Naive thymus-derived CD4-positive, alpha-beta T cell (primary cell): ENCODE data around the gene TAAR8. TPM values are rescaled to one million over a fixed set of nuclear protein-coding genes. Genes with fewer than 3 reads are reported as not detected.
A peak's percentile ranks its signal among the peaks of the same experiment; 100 is the strongest.

Experiments used
- ATAC-seq: fragments of 150-1000 bp; cut with Tn5 transposase; 2 replicates; pipeline ENCODE4 v1.10.0; 2021; ENCODE audit warnings: mild to moderate bottlenecking, moderate library complexity
- CTCF ChIA-PET: fragments of 350-600 bp; sonication (Branson Sonifier 250); formaldehyde crosslinking; loops from one replicate; lab custom pipeline; 2021; ENCODE audit warnings: antibody characterized with exemption; lab: Charles Lee
- POLR2A ChIA-PET: fragments of 350-600 bp; sonication (Branson Sonifier 250); formaldehyde crosslinking; loops from one replicate; lab custom pipeline; 2021; ENCODE audit warnings: antibody characterized with exemption, inconsistent platforms; lab: Charles Lee
- DNase-seq, 9 donors: peaks; one replicate each; pipeline versions ENCODE4 v3.0.0 to v3.0.0-alpha.2; 2020 to 2022; ENCODE audit warnings: mixed read lengths in 1 of 9
- H3K27ac ChIP-seq: one replicate; pipeline ENCODE4 v1.7.0; 2013; ENCODE audit warnings: mild to moderate bottlenecking, low read depth, low read length, moderate library complexity
- H3K27me3 ChIP-seq, 2 donors: one replicate each; pipeline ENCODE4 v1.7.0; 2013; ENCODE audit warnings: low read length in 2 of 2, mild to moderate bottlenecking in 2 of 2, moderate library complexity in 2 of 2; ENCODE audit not compliant: control insufficient read depth in 2 of 2, insufficient read depth in 2 of 2
- H3K36me3 ChIP-seq, 3 experiments: 1 replicate in 2 of 3; 2 replicates in 1 of 3; pipeline ENCODE4 v1.7.0; 2013; ENCODE audit warnings: low read length in 3 of 3, mild to moderate bottlenecking in 3 of 3, moderate library complexity in 1 of 3; ENCODE audit not compliant: insufficient read depth in 3 of 3, control insufficient read depth in 2 of 3
- H3K4me1 ChIP-seq, 2 donors: one replicate each; pipeline ENCODE4 v1.7.0; 2013; ENCODE audit warnings: low read length in 2 of 2, mild to moderate bottlenecking in 2 of 2, moderate library complexity in 1 of 2; ENCODE audit not compliant: control insufficient read depth in 2 of 2, insufficient read depth in 2 of 2
- H3K4me3 ChIP-seq: 2 replicates; pipeline ENCODE4 v1.7.0; 2013; ENCODE audit warnings: mild to moderate bottlenecking, low read length
- H3K9me3 ChIP-seq, 3 experiments: 1 replicate in 2 of 3; 2 replicates in 1 of 3; pipeline ENCODE4 v1.7.0; 2013; ENCODE audit warnings: low read length in 3 of 3; ENCODE audit not compliant: control insufficient read depth in 2 of 3
- H3K27ac Mint-ChIP-seq, 9 donors: one replicate each; pipeline ENCODE4 v1.8.0; 2020 to 2022; ENCODE audit warnings: mixed read lengths in 9 of 9, mild to moderate bottlenecking in 8 of 9, moderate library complexity in 5 of 9, inconsistent platforms in 2 of 9
- H3K27me3 Mint-ChIP-seq, 5 donors: one replicate each; pipeline ENCODE4 v1.8.0; 2021 to 2022; ENCODE audit warnings: mixed read lengths in 5 of 5, mild to moderate bottlenecking in 1 of 5
- H3K36me3 Mint-ChIP-seq, 5 donors: one replicate each; pipeline ENCODE4 v1.8.0; 2020 to 2022; ENCODE audit warnings: mixed read lengths in 5 of 5, mild to moderate bottlenecking in 3 of 5, inconsistent platforms in 1 of 5
- H3K4me1 Mint-ChIP-seq, 7 donors: one replicate each; pipeline ENCODE4 v1.8.0; 2020 to 2022; ENCODE audit warnings: mixed read lengths in 7 of 7, mild to moderate bottlenecking in 3 of 7, inconsistent platforms in 1 of 7
- H3K4me3 Mint-ChIP-seq, 10 donors: one replicate each; pipeline ENCODE4 v1.8.0; 2020 to 2022; ENCODE audit warnings: mild to moderate bottlenecking in 10 of 10, mixed read lengths in 10 of 10, moderate library complexity in 6 of 10, inconsistent platforms in 2 of 10
- H3K9me3 Mint-ChIP-seq, 11 donors: one replicate each; pipeline ENCODE4 v1.8.0; 2020 to 2022; ENCODE audit warnings: mixed read lengths in 11 of 11, mild to moderate bottlenecking in 4 of 11, inconsistent platforms in 1 of 11, moderate library complexity in 1 of 11
- intact Hi-C, 2 donors: fragments of 100-400 bp; cut with micrococcal nuclease; formaldehyde crosslinking; loops; one replicate each; pipeline ENCODE4 v1.15.1; 2023
- polyA plus RNA-seq, 2 donors: library from polyadenylated mRNA; unstranded; fragments of 300-500 nt; fragmentation: Illumina TruSeq; gene quantifications; one replicate each; pipeline ENCODE4 v1.2.3, GENCODE V29; 2021
- total RNA-seq, 6 experiments: library from RNA in 5 of 6; stranded (reverse) in 5 of 6; gene quantifications; 1 replicate in 5 of 6; 2 replicates in 1 of 6; pipeline ENCODE4 v1.2.3 and lab custom pipeline; 2021 to 2026

TAAR8 gene
- total and polyA plus RNA-seq, 7 experiments from 2014 or later, result not detected

DNA sequence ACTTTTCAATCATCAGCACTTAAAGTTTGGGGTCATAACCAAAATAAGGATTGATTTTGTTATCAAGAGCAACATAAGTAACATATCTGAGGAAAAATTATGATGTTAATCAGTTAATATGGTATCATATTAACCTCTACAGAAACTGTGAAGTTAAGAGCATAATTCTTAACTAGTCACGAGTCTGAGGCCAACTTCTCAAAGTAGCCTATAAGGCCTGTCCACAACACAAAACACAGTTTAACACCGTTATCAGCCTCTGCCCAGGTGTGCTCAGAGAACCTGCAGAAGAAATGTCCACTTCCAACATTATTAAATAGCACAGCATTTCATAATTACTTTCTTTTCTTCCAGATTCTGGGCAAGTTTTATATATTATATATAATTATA lies 40.6 kb upstream of the TAAR8 start:
- peak overlapping the region in 4 of 9 donors; percentile 16 to 81 (median 68) for H3K27ac Mint-ChIP-seq
- H3K4me3 ChIP-seq, result no peak overlapping the region
- no peaks in the 10 kb centered on the region for H3K9me3 ChIP-seq
- ATAC-seq, result no peak
- H3K9me3 Mint-ChIP-seq, result no peaks in the 10 kb centered on the region
- intact Hi-C loops, result loop anchor here (2.0 to 5.0 kb wide), 4 partner anchors 27 to 1660 kb away; partner anchors contain the start of gene MED23 (in 1 of the 2)
- H3K36me3 ChIP-seq, result peaks cover 0 to 5% (median 0%) of the 10 kb centered on the region in 3 experiments
- no peak for DNase-seq
- ChIA-PET POLR2A (interaction anchor here (1.5 to 1.6 kb wide), 2 partner anchors 286 to 297 kb away, joined by 5 read pairs; partner anchors contain the start of gene SLC18B1), CTCF (interaction anchor here (0.6 kb wide), 1 partner anchor 27 kb away, joined by 3 read pairs; no protein-coding TSS in a partner anchor)
- peaks cover 11 to 14% of the 10 kb centered on the region in 2 donors for H3K4me1 ChIP-seq
- peaks cover 3 to 18% (median 7%) of the 10 kb centered on the region in 5 donors for H3K36me3 Mint-ChIP-seq
- H3K27me3 ChIP-seq, result no peaks in the 10 kb centered on the region
- peaks cover 0 to 19% (median 0%) of the 10 kb centered on the region in 5 donors for H3K27me3 Mint-ChIP-seq
- peaks cover 23 to 61% (median 46%) of the 10 kb centered on the region in 7 donors for H3K4me1 Mint-ChIP-seq
- no peak overlapping the region for H3K27ac ChIP-seq
- H3K4me3 Mint-ChIP-seq, result peak overlapping the region; percentile 48 to 95 (median 90)

DNA sequence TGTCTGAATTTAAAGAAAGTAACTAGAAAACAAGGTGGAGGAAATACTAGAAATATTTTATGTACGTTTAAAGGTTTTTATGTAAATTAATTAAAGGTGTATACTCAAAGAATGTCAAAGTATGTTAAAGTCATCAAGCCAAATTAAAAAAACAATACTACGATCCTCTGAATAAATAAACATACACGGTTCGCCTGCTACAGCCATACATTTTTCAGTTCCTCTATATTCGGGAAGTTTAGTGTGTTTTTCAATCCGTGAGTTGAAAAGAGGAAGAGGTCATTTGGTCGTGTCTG lies 40.2 kb upstream of the TAAR8 start:
- Histone ChIP-seq H3K4me3 (peak overlapping the region; percentile 78), H3K36me3 (peaks cover 0 to 5% (median 0%) of the 10 kb centered on the region in 3 experiments), H3K27ac (peak overlapping the region; percentile 63), H3K27me3 (no peaks in the 10 kb centered on the region), H3K4me1 (peaks cover 11 to 14% of the 10 kb centered on the region in 2 donors), H3K9me3 (no peaks in the 10 kb centered on the region)
- Mint-ChIP-seq H3K27ac (peak overlapping the region in 7 of 9 donors; percentile 16 to 81 (median 58)), H3K4me3 (peak overlapping the region; percentile 87 to 95 (median 90)), H3K27me3 (peaks cover 0 to 22% (median 0%) of the 10 kb centered on the region in 5 donors), H3K9me3 (no peaks in the 10 kb centered on the region), H3K4me1 (peaks cover 23 to 56% (median 44%) of the 10 kb centered on the region in 7 donors), H3K36me3 (peaks cover 3 to 17% (median 5%) of the 10 kb centered on the region in 5 donors)
- intact Hi-C loops, result loop anchor here (2.0 to 5.0 kb wide), 4 partner anchors 27 to 1660 kb away; partner anchors contain the start of gene MED23 (in 1 of the 2)
- ATAC-seq, result no peak
- POLR2A ChIA-PET, result interaction anchor here (1.2 to 1.6 kb wide), 4 partner anchors 286 to 302 kb away, joined by 4 to 12 read pairs (median 5); partner anchors contain the start of genes RPS12 and SLC18B1
- DNase-seq, result no peak
- CTCF ChIA-PET, result interaction anchor here (0.6 kb wide), 1 partner anchor 28 kb away, joined by 3 read pairs; no protein-coding TSS in a partner anchor

DNA sequence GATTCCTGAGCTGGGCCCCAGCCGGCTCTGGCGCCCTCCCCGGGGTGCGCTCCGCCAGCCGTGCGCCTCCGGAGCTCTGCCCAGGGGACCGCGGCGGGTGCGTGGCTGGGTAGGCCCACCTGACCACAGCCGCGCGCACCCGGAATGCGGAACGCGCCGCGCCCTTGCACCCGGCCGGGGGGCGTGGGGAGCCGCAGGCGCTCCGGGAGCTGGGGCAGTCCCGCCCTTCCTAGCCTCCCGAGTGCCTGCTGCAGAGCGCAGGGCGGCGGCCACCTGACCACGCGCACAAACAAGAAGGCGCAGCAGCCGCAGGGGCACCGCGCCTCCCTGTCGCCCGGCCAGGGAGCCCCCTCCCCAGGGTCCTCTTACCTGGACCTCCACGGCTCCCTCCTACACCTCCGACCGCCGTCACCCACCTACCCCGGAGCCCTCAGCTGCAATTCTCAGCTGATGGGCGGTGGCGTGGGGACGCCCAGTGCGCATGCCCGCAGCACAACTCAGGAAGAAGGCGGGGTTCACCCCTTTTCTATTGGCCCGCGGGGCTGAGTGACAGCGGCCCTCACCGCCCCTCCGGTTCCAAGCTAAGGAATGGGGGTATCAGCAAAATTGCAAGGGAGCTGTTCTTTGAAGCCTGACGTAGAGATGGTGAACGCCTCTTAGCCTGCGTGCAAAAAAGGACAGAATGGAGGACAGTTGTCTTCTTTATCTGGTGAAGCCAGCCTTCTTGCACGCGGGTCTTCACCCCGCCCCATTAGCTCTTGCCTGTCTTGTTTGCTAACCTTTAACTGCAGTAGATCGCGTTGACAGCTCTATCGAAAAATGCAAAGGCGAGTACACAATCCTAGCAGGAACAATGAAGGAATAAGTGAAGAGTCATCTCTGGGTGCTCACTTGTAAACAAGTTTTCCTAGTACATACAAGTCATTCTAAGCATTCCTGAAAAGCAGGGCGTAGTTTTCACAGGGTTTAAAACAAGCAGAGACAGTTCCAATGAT lies 39.5 kb upstream of the TAAR8 start, which contains the start of gene STX7:
TSS of gene STX7 (minus strand) at position 479 of the 995 bp plus-strand sequence. CDS start 9,586 bp downstream, outside the sequence.
- CTCF ChIA-PET, result interaction anchor here (0.6 to 1.1 kb wide), 5 partner anchors 11 to 1404 kb away, joined by 3 to 4 read pairs (median 3); no protein-coding TSS in a partner anchor
- peak within 1 kb of the TSS; percentile 89 to 99 (median 98) for H3K4me3 Mint-ChIP-seq
- peaks cover 10 to 11% of the 10 kb centered on the region in 2 donors for H3K4me1 ChIP-seq
- peak within 1 kb of the TSS; percentile 63 for H3K27ac ChIP-seq
- H3K9me3 ChIP-seq, result no peaks in the 10 kb centered on the region
- peaks cover 0 to 5% (median 0%) of the 10 kb centered on the region in 3 experiments for H3K36me3 ChIP-seq
- peak within 1 kb of the TSS; percentile 78 for H3K4me3 ChIP-seq
- H3K4me1 Mint-ChIP-seq, result peaks cover 23 to 50% (median 38%) of the 10 kb centered on the region in 7 donors
- no peaks in the 10 kb centered on the region for H3K9me3 Mint-ChIP-seq
- intact Hi-C loops, result loop anchor here (1.0 to 5.0 kb wide), 8 partner anchors 28 to 1659 kb away; partner anchors contain the start of genes RPS12 (in 2 of the 2), MED23 (in 1 of the 2), SLC18B1 (in 1 of the 2) and TBPL1 (in 1 of the 2)
- POLR2A ChIA-PET, result interaction anchor here (0.6 to 1.6 kb wide), 10 partner anchors 23 to 1440 kb away, joined by 3 to 12 read pairs (median 4); partner anchors contain the start of genes RPS12, SLC18B1 and TBPL1
- H3K27me3 Mint-ChIP-seq, result peaks cover 0 to 24% (median 0%) of the 10 kb centered on the region in 5 donors
- H3K27ac Mint-ChIP-seq, result peak within 1 kb of the TSS; percentile 81 to 95 (median 90)
- peak; percentile 95 for ATAC-seq
- H3K27me3 ChIP-seq, result no peaks in the 10 kb centered on the region
- H3K36me3 Mint-ChIP-seq, result peaks cover 0 to 11% (median 0%) of the 10 kb centered on the region in 5 donors
- peak; percentile 77 to 90 (median 87) for DNase-seq

DNA sequence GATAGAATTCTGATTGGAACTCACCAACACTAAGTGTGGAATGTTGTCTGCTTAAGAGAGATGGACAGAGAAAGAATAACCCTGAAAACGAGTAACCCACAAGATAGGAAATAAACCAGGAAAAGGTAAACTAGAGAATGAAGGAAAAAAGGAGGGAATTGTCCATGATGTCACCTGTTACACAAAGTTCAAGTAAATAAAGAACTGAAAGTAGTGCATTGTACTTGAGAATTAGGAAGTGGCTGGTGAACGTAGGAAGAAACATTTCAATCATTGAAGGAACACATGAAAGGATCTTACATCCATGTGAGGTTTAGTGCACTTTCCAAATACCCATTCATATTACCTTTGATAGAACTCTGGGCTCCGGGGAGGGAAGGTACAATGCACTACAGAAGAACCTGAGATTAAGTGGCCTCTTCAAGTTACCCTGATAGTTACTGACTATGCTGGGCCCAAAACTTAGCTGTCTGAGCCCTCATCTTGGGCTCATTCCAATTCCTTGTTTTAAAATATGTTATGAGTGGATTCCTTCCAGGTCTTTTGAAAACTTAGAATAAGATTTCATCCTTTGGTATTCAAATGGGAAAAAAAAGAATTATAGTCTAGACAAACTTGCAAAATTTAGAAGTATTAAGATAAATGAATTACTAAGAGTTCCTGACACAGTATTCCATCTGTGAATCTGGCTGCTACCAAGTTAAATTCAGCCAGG lies 38.5 kb upstream of the TAAR8 start:
- CTCF ChIA-PET, result interaction anchor here (1.1 kb wide), 1 partner anchor 10 kb away, joined by 4 read pairs; no protein-coding TSS in a partner anchor
- H3K9me3 Mint-ChIP-seq, result no peaks in the 10 kb centered on the region

DNA sequence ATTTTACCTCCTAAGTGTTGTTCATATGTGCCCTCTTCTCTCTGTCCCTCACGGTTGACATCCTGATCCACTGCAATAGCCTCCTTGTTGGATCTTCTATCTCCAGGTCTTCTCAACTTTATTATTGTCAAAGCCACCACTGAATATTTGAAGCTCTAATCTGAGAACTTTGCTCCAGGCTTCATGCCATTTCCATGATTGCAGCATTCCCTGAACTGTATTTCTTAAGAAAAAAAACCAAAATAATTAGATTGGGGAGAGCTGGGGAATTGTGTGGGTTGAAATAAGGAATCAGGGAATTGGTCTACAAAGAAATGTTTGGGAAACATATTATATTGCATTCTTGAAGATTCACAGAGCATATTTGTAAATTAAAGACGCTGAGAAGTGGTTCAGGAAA lies 37.1 kb upstream of the TAAR8 start:
- ATAC-seq (no peak), DNase-seq (no peak)
- Histone ChIP-seq H3K27ac (no peak overlapping the region), H3K36me3 (peaks cover 0 to 5% (median 0%) of the 10 kb centered on the region in 3 experiments), H3K27me3 (no peaks in the 10 kb centered on the region), H3K4me3 (no peak overlapping the region), H3K9me3 (no peaks in the 10 kb centered on the region), H3K4me1 (peaks cover 10 to 11% of the 10 kb centered on the region in 2 donors)
- intact Hi-C loops, result no loop called here
- H3K27ac Mint-ChIP-seq, result no peak overlapping the region
- POLR2A ChIA-PET, result interaction anchor here (1.5 kb wide), 1 partner anchor 301 kb away, joined by 3 read pairs; no protein-coding TSS in a partner anchor
- H3K4me1 Mint-ChIP-seq, result peaks cover 20 to 32% (median 26%) of the 10 kb centered on the region in 7 donors
- CTCF ChIA-PET, result interaction anchor here (1.0 kb wide), 1 partner anchor 236 kb away, joined by 3 read pairs; no protein-coding TSS in a partner anchor
- H3K36me3 Mint-ChIP-seq, result peaks cover 0 to 2% (median 0%) of the 10 kb centered on the region in 5 donors
- no peaks in the 10 kb centered on the region for H3K9me3 Mint-ChIP-seq
- H3K4me3 Mint-ChIP-seq, result no peak overlapping the region
- peaks cover 0 to 42% (median 3%) of the 10 kb centered on the region in 5 donors for H3K27me3 Mint-ChIP-seq

More for the DNA sequence above, 38.5 kb upstream of the TAAR8 start:
- Histone ChIP-seq H3K4me3 (no peak overlapping the region), H3K9me3 (no peaks in the 10 kb centered on the region), H3K27ac (no peak overlapping the region), H3K4me1 (peaks cover 10 to 11% of the 10 kb centered on the region in 2 donors), H3K27me3 (no peaks in the 10 kb centered on the region), H3K36me3 (peaks cover 0 to 5% (median 0%) of the 10 kb centered on the region in 3 experiments)
- intact Hi-C loops, result loop anchor here (1.0 to 5.0 kb wide), 8 partner anchors 29 to 1658 kb away; partner anchors contain the start of genes RPS12 (in 2 of the 2), MED23 (in 1 of the 2), SLC18B1 (in 1 of the 2) and TBPL1 (in 1 of the 2)
- Mint-ChIP-seq H3K27ac (peak overlapping the region in 3 of 9 donors; percentile 81 to 92 (median 82)), H3K36me3 (peaks cover 0 to 2% (median 0%) of the 10 kb centered on the region in 5 donors), H3K4me1 (peaks cover 20 to 39% (median 28%) of the 10 kb centered on the region in 7 donors), H3K27me3 (peaks cover 0 to 32% (median 0%) of the 10 kb centered on the region in 5 donors), H3K4me3 (peak overlapping the region; percentile 89 to 99 (median 98))
- POLR2A ChIA-PET, result interaction anchor here (1.5 kb wide), 1 partner anchor 302 kb away, joined by 3 read pairs; no protein-coding TSS in a partner anchor
- DNase-seq, result no peak
- ATAC-seq, result no peak
